ENCODE results near the gene INPP5A.
A peak's percentile ranks its signal among the peaks of the same experiment; 100 is the strongest.

Gene INPP5A

GRCh38 chr10:132591166-132591971, 53.8 kb downstream of the INPP5A start:
- no peak overlapping the region for H3K4me3 ChIP-seq (replicated peaks; ENCODE audit: low read depth, low read length)
- peak; percentile 63 for DNase-seq (ENCODE audit: low read depth)
- TF ChIP-seq, protein P1, sequence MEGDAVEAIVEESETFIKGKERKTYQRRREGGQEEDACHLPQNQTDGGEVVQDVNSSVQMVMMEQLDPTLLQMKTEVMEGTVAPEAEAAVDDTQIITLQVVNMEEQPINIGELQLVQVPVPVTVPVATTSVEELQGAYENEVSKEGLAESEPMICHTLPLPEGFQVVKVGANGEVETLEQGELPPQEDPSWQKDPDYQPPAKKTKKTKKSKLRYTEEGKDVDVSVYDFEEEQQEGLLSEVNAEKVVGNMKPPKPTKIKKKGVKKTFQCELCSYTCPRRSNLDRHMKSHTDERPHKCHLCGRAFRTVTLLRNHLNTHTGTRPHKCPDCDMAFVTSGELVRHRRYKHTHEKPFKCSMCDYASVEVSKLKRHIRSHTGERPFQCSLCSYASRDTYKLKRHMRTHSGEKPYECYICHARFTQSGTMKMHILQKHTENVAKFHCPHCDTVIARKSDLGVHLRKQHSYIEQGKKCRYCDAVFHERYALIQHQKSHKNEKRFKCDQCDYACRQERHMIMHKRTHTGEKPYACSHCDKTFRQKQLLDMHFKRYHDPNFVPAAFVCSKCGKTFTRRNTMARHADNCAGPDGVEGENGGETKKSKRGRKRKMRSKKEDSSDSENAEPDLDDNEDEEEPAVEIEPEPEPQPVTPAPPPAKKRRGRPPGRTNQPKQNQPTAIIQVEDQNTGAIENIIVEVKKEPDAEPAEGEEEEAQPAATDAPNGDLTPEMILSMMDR (IDR thresholded peaks at IDR 0.05; ENCODE audit: low read length, missing control alignments): no peak

DNA sequence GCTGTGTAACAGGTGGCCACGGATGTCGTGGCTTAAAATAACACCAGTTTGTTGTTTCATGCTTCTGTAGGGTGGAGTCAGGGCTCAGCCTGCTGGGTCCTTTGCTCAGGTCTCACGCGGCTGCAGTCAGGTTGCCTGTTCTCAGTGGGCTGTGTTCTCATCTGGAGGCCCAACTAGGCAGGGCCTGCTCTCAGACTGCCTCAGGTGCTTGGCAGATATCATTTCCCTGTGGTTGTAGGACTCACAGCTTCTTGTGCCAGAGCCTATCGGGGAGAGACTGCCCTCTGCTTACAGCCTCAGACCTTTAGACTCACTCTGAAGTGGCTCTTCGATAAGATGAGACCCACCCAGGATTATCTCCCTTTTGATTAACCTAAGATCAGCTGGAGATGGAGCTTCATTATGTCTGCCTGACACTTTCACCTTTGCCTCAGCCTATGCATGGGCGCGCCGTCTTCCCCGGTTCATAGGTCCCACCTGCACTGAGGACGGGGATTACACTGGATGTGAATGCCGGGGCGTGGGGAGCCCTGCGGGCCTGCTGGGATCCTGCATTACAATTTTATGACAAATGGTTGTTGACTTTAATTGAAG, 55.3 kb downstream of the INPP5A start:
- H3K4me3 ChIP-seq (replicated peaks; ENCODE audit: low read depth, low read length): no peak overlapping the region
- TF ChIP-seq, protein P1 (IDR thresholded peaks at IDR 0.05; ENCODE audit: low read length, missing control alignments): no peak
- DNase-seq (ENCODE audit: low read depth): no peak

DNA sequence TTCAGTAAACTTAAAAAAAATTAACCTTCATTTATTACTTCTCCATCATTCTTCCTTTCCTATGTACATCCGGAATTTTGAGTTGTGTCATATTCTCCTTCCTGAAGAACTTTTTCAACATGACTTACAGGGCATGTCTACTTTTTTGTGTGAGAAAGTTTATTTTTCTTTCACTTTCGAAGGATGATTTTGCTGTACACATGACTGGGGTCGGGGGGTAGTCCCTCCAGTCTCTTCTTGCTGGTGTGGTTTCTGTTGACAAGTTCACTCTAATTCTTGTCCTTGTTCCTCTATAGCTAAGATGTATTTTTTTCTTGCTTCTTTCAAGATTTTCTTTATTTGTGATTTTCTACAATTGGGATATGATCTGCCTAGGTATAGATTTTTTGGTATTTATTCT, 55.8 kb downstream of the INPP5A start:
- H3K4me3 ChIP-seq (replicated peaks; ENCODE audit: low read depth, low read length): no peak overlapping the region
- no peak for DNase-seq (ENCODE audit: low read depth)
- TF ChIP-seq, protein P1 (IDR thresholded peaks at IDR 0.05; ENCODE audit: low read length, missing control alignments): no peak

- H3K4me3 ChIP-seq (replicated peaks; ENCODE audit: low read depth, low read length): no peak overlapping the region
- DNase-seq (ENCODE audit: low read depth): no peak
- TF ChIP-seq, protein P1 (IDR thresholded peaks at IDR 0.05; ENCODE audit: low read length, missing control alignments): no peak
Measured at GRCh38 chr10:132593900-132594876, 56.6 kb downstream of the INPP5A start.

GRCh38 chr10:132595021-132595420, 57.4 kb downstream of the INPP5A start:
- no peak for DNase-seq (ENCODE audit: low read depth)
- TF ChIP-seq, protein P1 (IDR thresholded peaks at IDR 0.05; ENCODE audit: low read length, missing control alignments): no peak
- H3K4me3 ChIP-seq (replicated peaks; ENCODE audit: low read depth, low read length): no peak overlapping the region

GRCh38 chr10:132595854-132596253, 58.3 kb downstream of the INPP5A start:
- no peak overlapping the region for H3K4me3 ChIP-seq (replicated peaks; ENCODE audit: low read depth, low read length)
- TF ChIP-seq, protein P1 (IDR thresholded peaks at IDR 0.05; ENCODE audit: low read length, missing control alignments): no peak
- DNase-seq (ENCODE audit: low read depth): no peak
